ENCODE results near the gene PRKAG2.

The PRKAG2 gene

GRCh38 chr7:151818674-151819519 is 58.0 kb downstream of the PRKAG2 start:
- no peak overlapping the region for H3K4me3 ChIP-seq (IDR thresholded peaks at IDR 0.05; ENCODE audit: insufficient read depth, low read depth, low read length)
- H3K36me3 ChIP-seq (ENCODE audit: insufficient read depth): no peaks in the 10 kb centered on the region
- no peaks in the 10 kb centered on the region for H3K79me2 ChIP-seq (ENCODE audit: insufficient read depth, low read depth)
- no peaks in the 10 kb centered on the region for H3K27me3 ChIP-seq (ENCODE audit: insufficient read depth, low read depth)
- TF ChIP-seq CTCF (conservative IDR thresholded peaks at IDR 0.05; ENCODE audit: low read depth, low read length): no peak
- no peaks in the 10 kb centered on the region for H4K20me1 ChIP-seq (ENCODE audit: insufficient read depth)
- H2AFZ ChIP-seq (ENCODE audit: low read depth): no peak overlapping the region
- no peaks in the 10 kb centered on the region for H3K4me1 ChIP-seq (ENCODE audit: low read depth, poor library complexity, severe bottlenecking)
- H3K27ac ChIP-seq: no peak overlapping the region
- no peak overlapping the region for H3K4me2 ChIP-seq
- H3K9ac ChIP-seq: no peak overlapping the region

- Histone ChIP-seq H4K20me1 (ENCODE audit: insufficient read depth) (no peaks in the 10 kb centered on the region), H3K27me3 (ENCODE audit: insufficient read depth, low read depth) (no peaks in the 10 kb centered on the region), H3K36me3 (ENCODE audit: insufficient read depth) (no peaks in the 10 kb centered on the region)
These were observed 58.8 kb downstream of the PRKAG2 start for GRCh38 chr7:151817981-151818673.

GRCh38 chr7:151817315-151817690 is 59.6 kb downstream of the PRKAG2 start:
- no peaks in the 10 kb centered on the region for H3K79me2 ChIP-seq (ENCODE audit: insufficient read depth, low read depth)
- no peaks in the 10 kb centered on the region for H3K27me3 ChIP-seq (ENCODE audit: insufficient read depth, low read depth)
- no peak overlapping the region for H2AFZ ChIP-seq (ENCODE audit: low read depth)
- no peak overlapping the region for H3K9ac ChIP-seq
- TF ChIP-seq CTCF (conservative IDR thresholded peaks at IDR 0.05; ENCODE audit: low read depth, low read length): no peak
- H4K20me1 ChIP-seq (ENCODE audit: insufficient read depth): no peaks in the 10 kb centered on the region
- H3K4me3 ChIP-seq (IDR thresholded peaks at IDR 0.05; ENCODE audit: insufficient read depth, low read depth, low read length): no peak overlapping the region
- no peaks in the 10 kb centered on the region for H3K4me1 ChIP-seq (ENCODE audit: low read depth, poor library complexity, severe bottlenecking)
- no peaks in the 10 kb centered on the region for H3K36me3 ChIP-seq (ENCODE audit: insufficient read depth)
- H3K27ac ChIP-seq: no peak overlapping the region
- no peak overlapping the region for H3K4me2 ChIP-seq

More at GRCh38 chr7:151817981-151818673, 58.8 kb downstream of the PRKAG2 start:
- Histone ChIP-seq H3K9ac (no peak overlapping the region), H2AFZ (ENCODE audit: low read depth) (no peak overlapping the region), H3K4me2 (no peak overlapping the region), H3K4me3 (IDR thresholded peaks at IDR 0.05; ENCODE audit: insufficient read depth, low read depth, low read length) (no peak overlapping the region), H3K27ac (no peak overlapping the region), H3K4me1 (ENCODE audit: low read depth, poor library complexity, severe bottlenecking) (no peaks in the 10 kb centered on the region), H3K79me2 (ENCODE audit: insufficient read depth, low read depth) (no peaks in the 10 kb centered on the region)
- no peak for TF ChIP-seq CTCF (conservative IDR thresholded peaks at IDR 0.05; ENCODE audit: low read depth, low read length)

GRCh38 chr7:151816562-151817314 is 60.2 kb downstream of the PRKAG2 start:
- Histone ChIP-seq H4K20me1 (ENCODE audit: insufficient read depth) (no peaks in the 10 kb centered on the region), H3K4me1 (ENCODE audit: low read depth, poor library complexity, severe bottlenecking) (no peaks in the 10 kb centered on the region), H2AFZ (ENCODE audit: low read depth) (no peak overlapping the region), H3K4me3 (IDR thresholded peaks at IDR 0.05; ENCODE audit: insufficient read depth, low read depth, low read length) (no peak overlapping the region), H3K9ac (no peak overlapping the region), H3K27me3 (ENCODE audit: insufficient read depth, low read depth) (no peaks in the 10 kb centered on the region), H3K27ac (no peak overlapping the region), H3K36me3 (ENCODE audit: insufficient read depth) (no peaks in the 10 kb centered on the region), H3K4me2 (no peak overlapping the region), H3K79me2 (ENCODE audit: insufficient read depth, low read depth) (no peaks in the 10 kb centered on the region)
- TF ChIP-seq CTCF (conservative IDR thresholded peaks at IDR 0.05; ENCODE audit: low read depth, low read length): no peak
